Fibroblast of skin of right biceps (primary cell): ENCODE measurements around the gene TAP1.
"Not testable (repeated sequence)": the region's sequence is repeated elsewhere in the genome, so short reads cannot be mapped to it uniquely, and the experiment has no call there.

Experiments used
- DNase-seq: peaks from one replicate; pipeline ENCODE4 v3.0.0-alpha.2; 2013

Gene TAP1, protein sequence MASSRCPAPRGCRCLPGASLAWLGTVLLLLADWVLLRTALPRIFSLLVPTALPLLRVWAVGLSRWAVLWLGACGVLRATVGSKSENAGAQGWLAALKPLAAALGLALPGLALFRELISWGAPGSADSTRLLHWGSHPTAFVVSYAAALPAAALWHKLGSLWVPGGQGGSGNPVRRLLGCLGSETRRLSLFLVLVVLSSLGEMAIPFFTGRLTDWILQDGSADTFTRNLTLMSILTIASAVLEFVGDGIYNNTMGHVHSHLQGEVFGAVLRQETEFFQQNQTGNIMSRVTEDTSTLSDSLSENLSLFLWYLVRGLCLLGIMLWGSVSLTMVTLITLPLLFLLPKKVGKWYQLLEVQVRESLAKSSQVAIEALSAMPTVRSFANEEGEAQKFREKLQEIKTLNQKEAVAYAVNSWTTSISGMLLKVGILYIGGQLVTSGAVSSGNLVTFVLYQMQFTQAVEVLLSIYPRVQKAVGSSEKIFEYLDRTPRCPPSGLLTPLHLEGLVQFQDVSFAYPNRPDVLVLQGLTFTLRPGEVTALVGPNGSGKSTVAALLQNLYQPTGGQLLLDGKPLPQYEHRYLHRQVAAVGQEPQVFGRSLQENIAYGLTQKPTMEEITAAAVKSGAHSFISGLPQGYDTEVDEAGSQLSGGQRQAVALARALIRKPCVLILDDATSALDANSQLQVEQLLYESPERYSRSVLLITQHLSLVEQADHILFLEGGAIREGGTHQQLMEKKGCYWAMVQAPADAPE

DNA sequence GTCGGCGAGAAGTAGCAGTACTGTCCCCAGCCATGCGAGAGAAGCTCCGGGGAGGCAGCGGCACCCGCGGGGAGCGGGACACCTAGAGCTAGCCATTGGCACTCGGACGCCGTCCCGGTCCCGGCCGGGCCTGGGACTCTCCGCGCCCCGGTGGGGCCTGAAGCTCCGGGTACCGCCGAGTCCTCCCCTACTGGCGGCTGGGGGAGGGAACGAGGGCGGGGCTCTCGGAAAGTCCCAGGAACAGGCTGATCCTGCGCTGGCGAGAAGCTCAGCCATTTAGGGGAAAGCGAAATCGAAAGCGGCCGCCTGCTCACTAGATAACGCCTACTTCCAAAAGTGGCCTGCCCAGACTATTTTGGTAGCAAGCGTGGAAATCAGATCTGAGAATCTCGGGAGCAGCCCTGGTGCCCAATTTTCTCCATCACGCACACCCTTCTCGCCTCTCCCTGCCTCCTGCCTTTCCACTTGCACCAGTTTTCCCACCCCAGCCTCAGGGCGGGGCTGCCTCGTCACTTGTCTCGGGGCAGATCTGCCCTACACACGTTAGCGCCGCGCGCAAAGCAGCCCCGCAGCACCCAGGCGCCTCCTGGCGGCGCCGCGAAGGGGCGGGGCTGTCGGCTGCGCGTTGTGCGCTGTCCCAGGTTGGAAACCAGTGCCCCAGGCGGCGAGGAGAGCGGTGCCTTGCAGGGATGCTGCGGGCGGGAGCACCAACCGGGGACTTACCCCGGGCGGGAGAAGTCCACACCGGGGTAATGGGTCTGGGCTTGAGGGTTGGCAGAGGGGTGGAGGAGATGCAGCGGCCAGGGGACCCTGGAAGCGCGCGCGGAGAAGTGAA is at the start of gene TAP1, which contains the start of gene PSMB9:
TSS of gene TAP1 (minus strand) at position 164 of the 835 bp plus-strand sequence. CDS start at position 96, 68 bp downstream.
TSS of gene PSMB9 (plus strand) at position 652 of the 835 bp plus-strand sequence. CDS start at position 690, 38 bp downstream.
- peak; percentile 90 for DNase-seq

DNA sequence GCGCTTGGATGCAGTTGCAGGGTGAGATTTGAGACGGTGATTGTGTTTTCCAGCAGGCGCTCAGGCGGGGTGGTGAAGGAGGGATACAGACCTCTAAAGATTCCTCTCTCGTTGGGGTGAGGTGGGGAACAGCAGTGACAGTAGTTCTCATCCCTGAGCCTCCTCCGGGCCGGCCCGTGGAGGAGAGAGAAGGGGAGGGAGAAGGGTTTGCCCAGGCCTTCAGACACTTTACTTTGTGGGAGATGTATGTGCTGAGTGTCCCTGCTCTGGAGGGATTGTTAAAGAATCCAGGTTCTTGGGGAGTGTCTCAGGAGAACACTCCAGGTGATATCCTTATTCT is 41.5 kb upstream of the TAP1 start:
- DNase-seq: no peak

DNA sequence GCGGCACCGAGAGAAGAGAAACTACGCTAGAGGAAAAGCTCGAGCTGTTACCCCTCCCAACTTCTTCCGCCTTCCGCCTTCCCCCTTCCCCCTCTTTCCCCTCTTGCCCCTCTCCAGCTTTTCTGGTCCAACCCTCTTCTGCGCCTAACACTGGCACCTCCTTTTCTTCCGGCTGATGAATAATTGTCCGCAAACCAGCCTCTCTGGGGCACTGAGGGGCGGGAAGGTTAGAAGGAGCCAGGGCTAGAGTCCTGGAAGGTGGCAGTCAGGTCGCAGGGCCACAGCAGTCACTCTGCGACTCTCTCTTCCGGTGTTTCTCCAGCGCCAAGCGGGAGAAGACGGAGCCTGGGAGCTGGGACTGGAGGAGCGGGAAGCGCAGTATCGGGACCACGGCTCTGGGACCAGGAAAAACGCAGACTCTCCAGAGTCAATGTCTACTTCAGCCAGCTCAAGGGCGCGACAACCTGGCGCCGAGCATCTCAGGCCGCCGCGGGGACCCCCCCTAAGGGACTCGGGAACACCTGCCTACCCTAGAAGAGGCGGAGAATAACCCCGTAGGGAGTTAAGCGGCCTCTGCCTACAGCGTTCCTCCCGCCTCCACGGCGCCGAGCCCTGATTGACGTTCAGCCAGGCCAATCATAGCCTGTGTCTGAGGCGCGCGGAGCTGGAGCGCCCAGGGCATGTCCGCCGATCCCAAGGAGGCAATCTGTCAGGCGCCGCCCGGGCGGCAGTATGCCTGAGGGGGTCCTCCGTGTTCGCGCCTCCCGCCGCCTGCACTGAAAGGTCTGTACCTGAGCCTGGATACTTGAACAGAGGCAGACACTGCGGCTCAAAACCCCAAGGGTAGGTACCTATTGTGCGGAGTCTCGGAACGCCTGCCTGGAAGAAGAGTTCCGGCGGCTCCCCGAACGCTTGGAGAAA is 40.8 kb upstream of the TAP1 start:
- DNase-seq: peak; percentile 93

DNA sequence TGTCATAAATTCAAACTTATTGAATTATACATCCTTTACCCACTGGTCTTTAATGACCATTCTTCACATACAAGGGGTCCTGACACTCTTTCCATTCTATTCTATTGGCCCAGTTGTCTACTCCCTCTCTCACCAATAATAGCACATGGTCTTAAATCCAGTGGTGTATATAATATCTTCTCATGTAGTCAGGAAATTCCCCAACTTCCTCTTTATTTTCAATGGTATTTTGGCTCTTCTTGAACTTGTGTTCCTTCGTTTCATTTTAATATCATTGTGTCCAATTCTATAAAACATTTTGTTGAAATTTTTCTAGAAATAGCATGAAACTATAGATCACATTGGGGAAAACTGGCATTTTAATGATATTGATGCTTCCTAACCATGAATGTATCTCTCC is 37.3 kb upstream of the TAP1 start:
- no peak for DNase-seq

DNA sequence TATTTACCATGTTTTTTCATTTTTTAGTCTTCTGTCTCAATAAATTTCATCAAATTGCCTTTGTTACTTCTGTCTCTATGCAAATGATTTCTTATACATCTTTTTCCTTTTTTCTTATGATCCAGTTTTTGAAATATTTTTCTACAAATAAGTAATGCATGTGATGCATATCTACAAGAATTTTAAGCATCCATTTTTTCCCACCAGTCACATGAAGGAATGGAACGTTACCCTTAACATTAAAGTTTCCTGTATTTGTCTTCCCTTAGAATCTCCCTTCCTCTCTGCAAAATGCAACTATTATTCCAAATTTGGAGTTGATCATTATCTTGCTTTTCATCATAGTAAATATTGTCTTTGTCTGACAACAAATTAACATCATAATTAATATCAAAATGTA is 36.0 kb upstream of the TAP1 start:
- peak; percentile 49 for DNase-seq

DNA sequence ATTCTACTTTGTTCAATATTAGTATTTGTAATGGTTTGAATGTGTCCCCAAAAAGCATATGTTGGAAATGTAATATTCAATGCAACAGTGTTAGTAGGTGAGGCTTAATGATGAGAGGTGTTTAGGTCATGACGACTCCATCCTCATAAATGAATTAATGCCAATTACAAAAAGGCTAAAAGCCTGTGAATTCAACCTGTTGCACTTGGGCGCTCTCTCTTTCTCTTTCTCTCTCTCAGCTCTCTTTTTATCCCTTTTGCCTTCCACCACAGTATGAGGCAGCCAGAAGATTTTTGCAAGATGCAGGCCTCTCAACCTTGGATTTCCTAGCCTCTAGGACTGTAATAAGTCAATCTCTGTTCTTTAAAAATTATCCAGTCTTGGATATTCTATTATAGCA is 35.1 kb upstream of the TAP1 start:
- DNase-seq: no peak

DNA sequence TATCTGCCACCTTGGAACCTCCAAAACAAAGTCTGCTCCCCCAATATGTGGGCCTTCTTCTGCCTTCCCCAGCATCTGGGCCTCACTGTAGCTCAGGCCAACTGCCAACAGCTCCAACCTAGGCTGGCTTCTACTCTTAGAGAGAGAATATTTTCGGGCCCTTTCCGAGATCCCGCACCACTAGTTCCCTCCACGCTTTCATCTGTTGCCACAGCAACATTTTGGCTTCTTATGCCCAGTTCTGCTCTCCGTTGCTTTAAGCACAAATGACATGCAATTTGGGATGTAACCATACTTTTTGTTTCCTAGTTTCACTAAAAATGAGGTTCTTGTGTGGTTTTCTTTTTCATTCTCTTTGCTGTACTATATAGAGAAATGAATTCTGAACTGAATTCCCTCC is 34.1 kb upstream of the TAP1 start:
- DNase-seq: no peak

DNA sequence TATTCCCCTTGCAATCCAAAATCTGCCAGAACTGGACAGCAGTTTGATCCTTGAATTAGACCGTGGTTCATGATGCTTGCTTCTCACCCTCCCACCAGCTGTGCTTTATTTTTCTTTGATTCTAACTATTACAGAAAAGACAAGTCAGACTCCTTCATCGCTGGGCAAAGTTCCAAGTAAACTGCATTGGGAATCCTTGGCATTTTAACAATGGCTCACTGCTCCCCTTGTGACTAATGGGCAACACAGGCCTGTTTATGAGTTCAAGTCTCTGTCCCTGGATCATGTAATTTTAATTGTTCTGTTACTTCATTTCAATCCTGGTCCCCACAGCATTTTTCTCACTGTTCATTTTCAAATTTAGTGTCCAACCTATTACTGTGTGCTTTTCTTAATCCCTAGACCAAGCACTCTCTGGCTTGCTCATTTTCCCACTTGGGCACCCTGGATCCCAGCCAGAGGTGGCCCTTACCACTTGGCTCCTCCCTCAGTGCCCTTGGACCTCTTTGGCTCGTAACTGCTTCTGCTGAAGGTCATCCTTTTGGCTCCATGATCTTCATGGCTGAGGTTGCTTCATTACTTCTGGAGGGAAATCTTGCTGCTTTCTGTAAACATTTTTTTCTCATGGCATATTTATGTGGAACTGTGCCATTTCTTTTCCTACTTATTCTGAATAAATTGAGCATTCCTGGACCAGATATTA is 33.3 kb upstream of the TAP1 start:
- DNase-seq: peak; percentile 88

DNA sequence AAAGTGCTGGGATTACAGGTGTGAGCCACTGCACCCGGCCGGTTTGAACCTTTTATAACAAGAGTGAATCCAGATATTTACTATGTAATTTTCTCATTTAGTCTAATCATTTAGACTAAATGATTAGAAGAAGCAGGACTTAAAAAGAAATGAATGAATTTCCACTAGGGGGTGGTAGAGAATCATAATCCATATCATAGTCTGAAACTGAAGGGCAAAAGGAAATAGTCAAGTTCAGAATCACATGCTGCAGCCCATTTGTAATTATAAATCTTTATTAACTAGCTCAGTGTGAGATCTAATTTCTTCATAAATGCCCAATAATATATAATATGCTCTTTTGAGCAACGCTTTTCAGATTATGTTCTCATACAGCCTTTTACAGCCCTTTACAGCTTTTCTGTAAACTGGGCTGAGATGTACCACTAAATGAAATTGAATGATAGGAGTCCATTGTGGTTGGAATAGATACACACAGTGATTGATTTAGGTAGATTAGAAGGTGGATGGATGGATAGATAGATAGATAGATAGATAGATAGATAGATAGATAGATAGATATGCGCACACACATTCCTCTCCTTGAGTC is 32.3 kb upstream of the TAP1 start:
- peak; percentile 69 for DNase-seq

DNA sequence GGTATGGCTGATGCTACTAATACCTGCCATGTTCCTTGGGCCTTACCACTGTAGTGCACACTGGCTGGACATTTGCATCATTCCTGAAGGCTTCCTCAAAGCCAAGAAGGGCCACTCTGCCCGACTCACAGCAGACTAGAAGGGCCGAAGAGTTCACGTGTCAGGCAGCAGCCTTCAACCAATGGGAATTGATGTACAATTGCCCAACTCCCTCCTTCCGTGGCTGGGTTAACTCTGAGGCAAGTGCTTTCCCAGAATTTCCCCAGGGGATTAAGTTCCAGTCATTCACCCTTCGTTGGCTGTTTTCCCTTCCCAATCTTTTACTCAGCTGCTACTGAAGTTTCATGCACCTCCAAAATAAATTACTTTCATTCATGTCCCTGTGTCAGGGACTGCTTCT is 30.3 kb upstream of the TAP1 start:
- DNase-seq: peak; percentile 64

DNA sequence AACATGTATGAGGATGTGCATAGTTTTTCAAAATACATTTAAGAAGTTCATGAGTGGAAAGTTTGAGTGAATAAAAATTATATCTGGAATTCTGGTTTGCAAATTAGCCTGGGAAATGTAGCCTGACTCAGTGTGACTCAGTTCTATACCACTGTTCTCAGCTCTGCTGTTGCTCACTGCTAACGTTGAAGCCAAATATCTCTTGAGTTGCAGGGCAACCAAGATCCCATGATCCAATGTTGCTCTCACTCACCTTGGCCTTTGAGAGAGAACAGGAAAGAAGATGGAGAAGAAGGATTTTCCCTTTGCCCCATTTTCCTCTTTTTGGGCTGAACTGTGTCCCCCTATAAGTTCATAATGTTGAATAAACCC is 29.4 kb upstream of the TAP1 start:
- DNase-seq: peak; percentile 77

DNA sequence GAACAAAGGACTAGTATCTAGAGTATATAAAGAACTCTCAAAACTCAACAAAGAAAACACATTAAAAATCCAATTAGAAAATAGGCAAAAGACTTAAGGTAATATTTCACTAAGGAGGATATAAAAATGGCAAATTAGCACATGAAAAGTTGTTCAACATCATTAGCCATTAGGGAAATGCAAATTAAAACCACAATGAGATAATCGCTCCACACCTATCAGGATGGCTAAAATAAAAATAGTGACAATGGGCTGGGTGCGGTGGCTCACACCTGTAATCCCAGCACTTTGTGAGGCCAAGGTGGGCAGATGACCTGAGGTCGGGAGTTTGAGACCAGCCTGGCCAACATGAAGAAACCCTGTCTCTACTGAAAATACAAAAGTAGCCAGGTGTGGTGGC is 27.5 kb upstream of the TAP1 start:
- DNase-seq: not testable (repeated sequence)

DNA sequence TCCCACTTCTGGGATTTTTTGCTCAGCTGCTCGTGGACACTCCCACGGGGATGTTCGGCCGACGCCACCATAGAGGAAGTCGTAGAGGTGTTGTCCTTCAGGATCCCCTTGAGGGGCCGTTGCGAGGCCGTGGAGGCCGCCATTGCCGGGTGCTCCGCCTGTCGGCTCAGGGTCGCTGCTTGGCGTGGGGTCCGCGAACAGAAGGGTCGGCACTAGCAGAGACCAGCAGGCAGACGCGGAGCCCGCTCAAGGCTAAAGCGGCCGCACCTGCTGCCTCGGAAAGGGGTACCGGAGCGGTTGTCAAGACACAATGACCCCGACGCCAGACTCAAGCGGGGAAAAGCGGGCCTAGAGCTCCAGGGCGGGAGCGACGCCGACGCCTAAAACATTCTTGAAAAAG is 26.2 kb upstream of the TAP1 start:
- DNase-seq: no peak

DNA sequence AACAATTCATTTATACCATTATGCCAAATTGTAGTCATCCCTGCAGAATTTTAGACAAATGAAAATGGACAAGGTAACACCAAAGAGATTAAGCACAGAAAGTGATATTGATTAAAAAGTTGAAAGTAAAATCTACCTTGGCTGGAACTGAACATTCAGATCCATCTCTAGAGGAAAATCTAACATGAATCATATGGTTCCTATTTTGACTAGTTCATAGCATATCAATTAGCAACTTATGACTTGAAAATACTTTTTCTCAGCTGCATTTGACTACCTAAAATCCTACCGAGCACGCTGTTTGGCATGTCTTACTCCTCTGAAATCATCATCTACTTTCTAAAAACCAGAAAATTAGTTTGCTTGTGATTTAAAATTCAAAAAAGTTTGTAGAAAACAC is 23.1 kb upstream of the TAP1 start:
- no peak for DNase-seq

DNA sequence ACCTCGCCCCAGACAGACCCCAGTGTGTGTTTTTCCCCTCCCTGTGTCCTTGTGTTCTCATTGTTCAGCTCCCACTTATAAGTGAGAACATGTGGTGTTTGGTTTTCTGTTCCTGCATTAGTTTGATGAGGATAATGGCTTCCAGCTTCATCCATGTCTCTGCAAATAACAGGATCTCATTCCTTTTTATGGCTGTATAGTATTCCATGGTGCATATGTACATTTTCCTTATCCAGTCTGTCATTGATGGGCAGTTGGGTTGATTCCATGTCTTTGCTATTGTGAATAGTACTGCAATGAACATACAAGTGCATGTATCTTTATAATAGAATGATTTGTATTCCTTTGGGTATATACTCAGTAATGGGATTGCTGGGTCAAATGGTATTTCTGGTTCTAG is 20.4 kb upstream of the TAP1 start:
- not testable (repeated sequence) for DNase-seq

DNA sequence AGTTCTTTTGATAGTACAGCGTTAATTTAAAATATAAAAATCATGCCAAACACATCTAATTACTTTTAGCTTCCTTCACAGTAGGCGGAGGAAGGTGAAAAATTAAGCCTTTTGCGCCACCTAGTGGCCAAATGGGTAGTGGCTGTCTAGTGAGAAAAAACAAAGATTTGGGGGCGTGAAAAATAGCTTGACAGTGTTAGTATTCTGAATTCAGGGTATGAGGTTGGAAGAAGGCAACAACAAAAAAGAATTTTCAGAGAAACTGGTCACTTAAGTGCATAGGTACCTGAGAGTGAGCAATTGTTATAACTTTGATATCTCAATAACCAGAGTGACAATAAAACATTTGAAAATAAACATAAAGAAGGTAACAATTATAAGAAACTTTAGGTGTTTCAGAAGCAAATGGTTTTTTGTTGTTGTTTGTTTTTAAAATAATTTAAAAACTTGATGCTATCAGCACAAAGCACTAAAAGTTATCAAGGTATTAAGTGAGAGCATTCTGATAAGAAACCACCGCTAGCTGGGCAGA is 14.8 kb upstream of the TAP1 start:
- peak; percentile 70 for DNase-seq

DNA sequence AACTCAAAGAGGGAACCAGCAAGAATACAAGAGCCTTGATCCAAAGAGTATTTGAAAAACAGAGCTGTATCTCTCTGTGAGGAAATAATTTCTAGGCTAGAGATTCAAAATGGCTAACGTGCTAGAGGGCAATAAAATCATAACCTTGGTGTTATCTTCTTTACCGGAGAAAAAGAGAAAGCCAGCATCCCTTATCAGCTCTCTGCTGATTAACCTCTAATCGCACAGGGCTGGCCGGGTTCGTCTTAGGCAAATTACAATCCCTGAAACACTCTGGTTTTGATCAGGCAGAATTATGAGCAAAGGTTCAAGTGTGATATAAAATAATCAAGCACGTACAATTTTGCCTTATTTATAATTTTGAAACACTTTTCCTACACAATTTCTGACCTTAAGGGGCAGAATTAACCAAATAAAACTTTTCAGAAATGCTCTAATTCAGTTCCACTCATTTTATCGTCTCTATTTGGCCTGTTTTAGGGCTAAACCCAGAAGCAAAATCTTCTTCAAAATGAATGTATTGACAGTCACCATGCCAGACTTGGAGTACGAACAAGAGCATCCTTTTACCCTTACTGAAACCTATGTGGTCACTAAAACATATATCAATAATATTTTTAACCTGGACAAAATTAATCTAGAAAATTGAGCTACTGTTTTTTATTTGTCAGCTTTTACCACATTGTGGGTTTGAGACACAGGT is 14.2 kb upstream of the TAP1 start:
- no peak for DNase-seq

DNA sequence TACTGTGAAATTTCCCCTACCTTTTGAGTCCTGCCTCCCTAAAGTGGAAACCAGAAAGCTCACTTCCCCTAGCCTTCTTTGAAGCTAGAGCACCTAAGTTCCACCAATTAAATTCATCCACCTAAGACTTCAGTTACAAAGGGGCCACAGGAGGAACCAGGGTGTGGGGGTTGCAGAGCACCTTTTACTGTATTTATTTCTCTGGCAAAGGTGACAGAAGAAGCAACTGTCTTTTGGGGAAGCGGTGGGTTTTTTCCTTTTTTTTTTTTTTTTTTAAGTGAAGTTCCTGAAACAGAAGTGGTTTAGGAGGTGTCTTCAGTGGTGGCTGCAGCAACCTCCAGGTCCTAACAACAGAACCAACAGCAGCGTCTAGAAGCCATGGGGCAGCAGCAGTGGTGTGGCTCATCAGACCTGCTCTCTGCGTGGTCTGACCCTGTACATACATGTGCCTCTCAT is 13.5 kb upstream of the TAP1 start:
- DNase-seq: no peak

DNA sequence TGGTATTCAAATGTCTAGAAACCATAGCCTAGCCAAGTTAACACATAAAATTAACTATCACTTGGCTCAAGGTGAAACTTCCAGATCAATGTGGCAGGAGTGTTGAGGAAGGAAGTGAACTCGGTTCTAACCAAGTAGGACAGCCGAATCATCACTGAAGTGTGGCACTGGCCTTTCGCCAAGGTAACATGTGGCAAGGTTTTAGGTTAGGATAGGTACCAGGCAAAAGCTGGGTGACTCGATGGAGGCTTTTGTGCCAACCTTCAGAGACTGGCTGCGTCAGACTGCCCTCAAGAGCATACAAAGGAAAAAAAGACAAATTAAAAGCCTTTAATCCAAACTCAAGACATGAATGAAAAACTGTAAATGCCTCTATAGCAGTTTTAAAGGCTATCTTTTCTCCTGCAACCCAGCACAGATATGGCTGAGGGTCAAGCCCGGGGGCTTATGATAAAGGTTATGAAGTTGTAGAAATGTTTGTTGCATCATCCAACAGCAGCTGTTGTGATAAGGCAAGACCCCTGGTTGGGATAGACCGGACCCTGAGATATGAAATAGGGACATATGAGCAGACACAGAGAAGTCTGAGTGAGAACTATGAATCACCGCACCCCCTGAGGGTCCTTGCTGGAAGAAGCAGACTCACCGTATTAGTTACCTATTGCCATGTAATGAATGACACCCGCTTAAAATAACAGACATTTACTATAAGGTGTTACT is 12.4 kb upstream of the TAP1 start:
- no peak for DNase-seq

DNA sequence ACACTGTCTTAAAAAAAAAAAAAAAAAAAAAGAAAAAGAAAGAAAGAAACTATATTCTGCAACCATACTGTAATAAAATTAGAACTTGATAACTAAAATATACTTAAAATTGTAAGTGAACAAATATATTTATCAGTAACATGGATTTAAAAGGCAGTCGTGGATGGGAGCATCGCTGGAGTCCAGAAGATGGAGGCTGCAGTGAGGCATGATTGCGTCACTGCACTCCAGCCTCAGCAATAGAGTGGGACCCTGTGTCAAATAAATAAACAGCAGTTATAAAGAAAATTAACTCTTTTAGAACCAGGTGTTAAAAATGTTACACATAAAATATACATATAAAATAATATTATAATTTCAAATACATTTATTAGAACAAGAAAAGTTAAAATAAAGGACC is 9.2 kb upstream of the TAP1 start:
- DNase-seq: no peak
